Putamen (tissue), 1 donor: ENCODE data around the gene SND1.
A peak's percentile ranks its signal among the peaks of the same experiment; 100 is the strongest.
"Not testable (repeated sequence)": the region's sequence is repeated elsewhere in the genome, so short reads cannot be mapped to it uniquely, and the experiment has no call there.

Experiments used
- DNase-seq: peaks from one replicate; pipeline ENCODE4 v3.0.0-alpha.2; 2016; ENCODE audit warnings: low spot score

The SND1 gene

GRCh38 chr7:127831318-127832219, 179.6 kb downstream of the SND1 start:
- no peak for DNase-seq

DNA sequence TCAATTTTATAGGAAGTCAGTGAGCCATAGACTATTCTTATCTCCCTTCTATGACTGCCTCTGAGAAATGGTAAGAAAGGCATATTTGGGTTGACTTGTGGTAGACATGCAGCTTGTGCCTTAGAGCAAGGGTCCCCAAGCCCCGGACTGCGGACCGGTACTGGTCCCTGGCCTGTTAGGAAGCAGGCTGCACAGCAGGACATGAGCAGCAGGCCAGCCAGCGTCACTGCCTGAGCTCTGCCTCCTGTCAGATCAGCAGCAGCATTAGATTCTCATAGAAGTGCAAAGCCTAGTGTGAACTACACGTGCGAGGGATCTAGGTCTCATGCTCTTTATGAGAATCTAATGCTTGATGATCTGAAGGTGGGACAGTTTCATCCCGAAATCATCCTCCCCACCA, 180.6 kb downstream of the SND1 start:
- no peak for DNase-seq

DNA sequence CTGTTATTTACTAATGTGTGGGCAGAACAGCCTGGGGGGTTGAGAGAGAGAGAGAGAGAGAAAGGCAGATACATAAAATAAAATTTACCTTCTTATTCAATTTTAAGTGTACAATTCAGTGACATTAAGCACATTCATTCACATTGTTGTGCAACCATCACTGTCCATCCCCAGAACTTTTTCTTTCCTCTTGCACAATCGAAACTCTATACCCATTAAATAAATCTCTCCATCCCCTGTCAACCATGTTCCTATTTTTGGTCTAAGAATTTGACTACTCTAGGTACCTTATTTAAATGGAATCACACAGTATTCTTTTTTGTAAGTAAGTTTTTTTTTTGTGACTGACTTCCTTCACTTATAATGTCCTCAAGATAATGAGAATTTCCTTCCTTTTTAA, 181.6 kb downstream of the SND1 start:
- no peak for DNase-seq

GRCh38 chr7:127835679-127836078, 183.7 kb downstream of the SND1 start:
- no peak for DNase-seq

GRCh38 chr7:127837816-127838410, 185.9 kb downstream of the SND1 start:
- DNase-seq: not testable (repeated sequence)

GRCh38 chr7:127838816-127839415, 186.9 kb downstream of the SND1 start:
- no peak for DNase-seq

DNA sequence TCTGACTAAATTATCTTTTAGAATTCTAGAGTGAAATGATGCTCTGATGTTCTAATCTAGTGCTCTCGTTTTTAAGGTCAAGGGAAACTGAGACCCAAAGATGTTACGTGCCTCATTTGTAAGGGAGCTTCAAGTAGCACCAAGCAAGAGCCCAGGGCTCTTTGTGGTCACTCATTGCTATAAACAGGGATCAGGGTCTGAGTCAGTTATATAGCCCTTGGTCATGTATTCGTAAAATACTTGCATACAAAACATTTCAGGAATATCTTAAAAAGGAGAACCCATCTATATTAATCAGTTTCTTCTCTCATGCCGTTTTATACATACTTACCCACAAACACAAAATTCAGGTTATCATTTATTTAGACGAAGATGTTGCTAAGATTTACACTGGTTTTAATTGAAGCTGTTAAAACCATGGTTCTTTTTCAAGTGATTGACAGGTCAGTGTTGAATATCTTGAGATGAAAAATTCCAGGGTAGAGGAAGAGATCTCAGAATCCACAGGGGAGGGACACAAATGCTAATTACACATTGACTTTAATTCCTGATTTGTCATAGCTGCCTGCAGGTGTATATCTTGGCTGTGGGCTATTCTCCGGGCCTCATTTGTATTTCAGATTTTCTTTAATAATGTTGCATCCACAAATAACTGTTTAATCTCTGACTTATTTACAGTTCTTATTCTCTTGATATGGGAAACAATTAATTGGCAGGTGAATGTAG, 188.4 kb downstream of the SND1 start:
- DNase-seq: no peak

DNA sequence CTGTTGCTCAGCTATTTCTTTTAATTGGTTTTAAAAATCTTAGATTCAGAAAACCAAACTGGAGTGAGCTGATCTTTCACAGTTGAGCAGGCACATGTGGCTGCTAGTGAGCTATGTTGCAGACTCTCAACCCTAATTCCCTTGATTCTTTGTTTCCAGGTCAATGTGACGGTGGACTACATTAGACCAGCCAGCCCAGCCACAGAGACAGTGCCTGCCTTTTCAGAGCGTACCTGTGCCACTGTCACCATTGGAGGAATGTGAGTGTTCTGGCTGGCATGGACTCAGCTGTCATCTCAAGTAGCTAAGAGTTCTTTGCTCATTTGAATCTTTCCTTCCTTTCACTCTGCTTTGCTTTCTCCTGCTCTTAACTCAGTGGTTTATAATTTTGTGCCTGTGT, 192.2 kb downstream of the SND1 start:
- no peak for DNase-seq

GRCh38 chr7:127844707-127845331, 192.8 kb downstream of the SND1 start:
- DNase-seq: no peak

DNA sequence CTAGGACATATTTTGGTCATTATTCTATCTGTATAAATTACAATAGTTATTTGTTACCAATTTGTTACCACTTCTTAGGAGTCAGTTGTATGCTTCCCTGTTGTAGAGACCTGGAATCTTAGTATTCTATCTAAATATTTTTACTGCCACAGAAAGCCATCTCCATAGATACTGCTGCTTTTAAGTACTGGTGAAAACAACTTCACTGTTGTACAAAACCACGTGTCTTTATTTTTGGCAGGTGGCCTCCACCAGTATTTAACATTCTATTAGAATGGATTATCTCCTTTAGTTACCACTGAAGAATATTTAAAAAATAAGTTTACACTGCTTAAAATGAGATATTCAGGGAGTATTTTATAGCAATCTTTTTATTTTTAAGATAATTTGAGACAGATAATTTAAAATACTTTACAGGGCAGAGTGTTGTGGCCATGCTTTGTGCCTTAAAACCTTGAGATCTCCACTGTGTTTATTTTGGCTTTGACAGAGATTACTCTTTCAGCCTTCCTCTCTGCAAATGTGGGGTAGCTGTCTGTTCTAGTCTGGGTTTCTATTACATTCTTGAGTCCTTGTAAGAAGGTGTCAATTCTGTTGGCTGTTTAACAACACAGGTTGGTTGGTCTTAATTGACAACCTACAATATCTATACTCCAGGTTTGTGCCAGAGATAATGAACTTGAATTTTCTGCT, 193.7 kb downstream of the SND1 start:
- DNase-seq: peak; percentile 13

GRCh38 chr7:127847641-127848040, 195.6 kb downstream of the SND1 start:
- DNase-seq: peak; percentile 31

GRCh38 chr7:127848241-127848640, 196.2 kb downstream of the SND1 start:
- DNase-seq: no peak

DNA sequence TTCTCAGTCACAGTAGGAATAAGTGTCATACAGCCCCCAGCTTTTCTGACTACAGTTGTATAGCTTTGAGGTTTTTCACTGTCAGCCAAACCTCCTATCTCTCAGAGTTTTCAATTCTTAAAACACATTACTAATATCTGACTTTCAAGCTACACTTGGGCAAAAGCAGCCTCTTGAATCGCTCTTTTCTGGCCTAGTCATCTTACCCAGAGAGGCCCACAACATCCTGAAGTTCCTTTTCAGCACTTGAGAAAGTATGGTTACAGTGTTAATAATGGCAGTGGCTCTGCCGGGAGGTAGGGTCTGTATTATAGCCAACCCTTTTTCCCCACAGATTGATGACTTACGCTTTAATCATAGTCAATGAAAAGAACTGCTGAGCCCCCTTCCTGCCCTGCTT, 198.2 kb downstream of the SND1 start:
- no peak for DNase-seq

DNA sequence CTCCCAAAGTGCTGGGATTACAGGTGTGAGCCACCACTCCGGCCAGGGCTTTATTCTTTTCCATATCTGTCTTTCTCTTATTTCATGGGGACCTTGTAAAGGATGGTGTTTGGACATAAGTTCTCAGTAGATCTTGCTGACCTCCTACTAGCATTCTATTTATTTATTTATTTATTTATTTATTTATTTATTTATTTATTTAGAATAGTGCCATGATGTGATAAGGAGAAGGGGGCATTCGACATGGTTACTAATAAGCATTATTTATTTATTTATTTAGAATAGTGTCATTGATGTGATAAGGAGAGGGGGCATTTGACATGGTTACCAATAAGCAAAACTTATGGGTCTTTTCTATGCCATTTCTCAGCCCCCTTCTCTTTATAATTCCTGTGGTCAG, 202.4 kb downstream of the SND1 start:
- DNase-seq: no peak

DNA sequence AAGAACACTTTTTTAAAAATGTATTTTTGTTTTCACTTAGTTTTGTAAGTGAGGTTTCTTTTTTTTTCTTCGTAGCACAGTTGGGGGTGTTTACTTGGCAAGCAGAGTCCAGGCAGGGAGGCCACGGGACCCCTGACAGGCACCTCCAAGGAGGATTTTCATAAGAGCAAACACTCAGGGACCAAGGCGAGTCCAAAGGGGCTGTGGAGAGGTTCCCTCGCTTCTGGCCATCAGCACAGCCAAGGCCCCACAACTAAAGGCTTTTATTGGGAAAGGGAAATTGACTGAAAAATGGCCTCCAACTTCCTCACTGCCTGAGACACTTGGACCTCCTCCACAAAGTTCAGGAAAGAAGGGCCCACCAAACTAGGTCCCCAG, 205.5 kb downstream of the SND1 start:
- no peak for DNase-seq

GRCh38 chr7:127858091-127858914, 206.3 kb downstream of the SND1 start:
- DNase-seq: no peak

GRCh38 chr7:127858915-127859189, 206.9 kb downstream of the SND1 start:
- no peak for DNase-seq

DNA sequence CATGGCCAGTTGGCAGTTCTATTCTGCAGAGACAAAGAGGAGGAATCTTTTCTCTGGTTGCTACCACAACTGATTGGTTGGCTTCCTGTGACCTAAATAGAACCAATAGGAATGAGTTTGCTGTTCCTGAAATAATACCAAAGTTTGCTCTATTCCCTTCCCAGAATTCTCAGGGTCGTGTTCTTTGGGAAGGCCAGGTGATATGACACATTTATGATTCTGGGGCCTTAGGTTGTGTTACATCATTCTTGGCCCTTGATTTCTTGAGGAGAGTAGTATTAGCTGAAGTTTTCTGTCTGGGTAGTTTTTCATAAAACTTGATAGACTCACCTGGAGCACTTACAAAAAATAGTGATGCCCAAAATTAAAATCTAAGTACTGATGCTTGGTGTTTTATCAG, 207.3 kb downstream of the SND1 start:
- DNase-seq: no peak

- no peak for DNase-seq
Observed at GRCh38 chr7:127862525-127862924, 210.5 kb downstream of the SND1 start.

DNA sequence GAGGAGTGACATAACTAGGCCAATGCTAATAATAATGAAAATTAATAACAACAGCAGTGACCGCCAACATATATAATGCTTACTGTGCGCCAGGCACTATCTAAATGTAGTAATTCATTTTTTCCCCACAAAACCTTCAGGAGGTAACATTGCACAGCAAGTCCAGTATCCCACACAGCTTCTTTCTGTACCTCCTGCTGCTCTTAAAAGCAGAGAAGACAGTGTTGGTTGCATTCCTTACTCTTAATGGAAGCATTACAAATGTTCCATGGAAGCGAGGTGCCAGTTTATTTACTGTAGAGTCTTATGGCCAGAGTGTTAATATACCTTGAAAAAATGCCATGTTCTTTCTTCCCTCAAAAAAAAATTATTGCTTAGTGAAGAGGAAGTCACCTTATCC, 211.1 kb downstream of the SND1 start:
- DNase-seq: no peak

GRCh38 chr7:127865466-127865865, 213.5 kb downstream of the SND1 start:
- no peak for DNase-seq
